ENCODE results near the gene ZNF785. TPM values are rescaled to one million over a fixed set of nuclear protein-coding genes. Genes with fewer than 3 reads are reported as not detected.
"Not testable (repeated sequence)": the region's sequence is repeated elsewhere in the genome, so short reads cannot be mapped to it uniquely, and the experiment has no call there.

Gene ZNF785
- polyA plus RNA-seq (2013, experiment 1 of 2; ENCODE audit: insufficient read length), result 9.4 TPM
- 8.4 TPM for polyA plus RNA-seq (2013, experiment 2 of 2; ENCODE audit: insufficient read length)

- DNase-seq, result peak; percentile 99
These were observed at the start of gene ZNF785 for GRCh38 chr16:30585400-30586191. TSS of gene ZNF785 (minus strand) at chr16:30585697. CDS start at chr16:30585611, 86 bp downstream.

- DNase-seq, result no peak
These were observed 48.0 kb upstream of the ZNF785 start for GRCh38 chr16:30633526-30633925.

GRCh38 chr16:30632454-30632853, 47.0 kb upstream of the ZNF785 start:
- DNase-seq, result not testable (repeated sequence)

GRCh38 chr16:30628628-30629540, 43.4 kb upstream of the ZNF785 start:
- peak; percentile 66 for DNase-seq

GRCh38 chr16:30626236-30626635, 40.7 kb upstream of the ZNF785 start:
- no peak for DNase-seq

- no peak for DNase-seq
These were observed 38.2 kb upstream of the ZNF785 start for GRCh38 chr16:30623536-30624283.

GRCh38 chr16:30622455-30623032, 37.0 kb upstream of the ZNF785 start:
- DNase-seq, result no peak

GRCh38 chr16:30621765-30622164, 36.3 kb upstream of the ZNF785 start:
- DNase-seq, result peak; percentile 83

GRCh38 chr16:30620169-30620568, 34.7 kb upstream of the ZNF785 start:
- DNase-seq, result no peak

- no peak for DNase-seq
These were observed 34.1 kb upstream of the ZNF785 start for GRCh38 chr16:30619638-30620037.

GRCh38 chr16:30619202-30619601, 33.7 kb upstream of the ZNF785 start:
- DNase-seq, result no peak

- no peak for DNase-seq
These were observed 30.0 kb upstream of the ZNF785 start for GRCh38 chr16:30615358-30616091.

- DNase-seq, result peak; percentile 97
These were observed 24.7 kb upstream of the ZNF785 start, which contains the start of gene ZNF689 for GRCh38 chr16:30609926-30610839. TSS of gene ZNF689 (minus strand) at chr16:30610389. CDS start at chr16:30610041, 348 bp downstream.

- DNase-seq, result peak; percentile 43
These were observed 23.8 kb upstream of the ZNF785 start for GRCh38 chr16:30609002-30609925.

GRCh38 chr16:30606004-30606403, 20.5 kb upstream of the ZNF785 start:
- DNase-seq, result no peak

GRCh38 chr16:30605158-30605557, 19.7 kb upstream of the ZNF785 start:
- no peak for DNase-seq

- DNase-seq, result no peak
These were observed 18.9 kb upstream of the ZNF785 start for GRCh38 chr16:30604316-30604947.

- no peak for DNase-seq
These were observed 18.4 kb upstream of the ZNF785 start for GRCh38 chr16:30603945-30604315.

Data from fibroblast of skin of abdomen (primary cell).